NCI-H2196 (cell line): ENCODE data around the gene MAST3.

Source experiments
- DNase-seq: peaks from one replicate; lab custom pipeline; 2025; ENCODE audit not compliant: unreplicated experiment; lab: John Stamatoyannopoulos, UW

MAST3 gene

DNA sequence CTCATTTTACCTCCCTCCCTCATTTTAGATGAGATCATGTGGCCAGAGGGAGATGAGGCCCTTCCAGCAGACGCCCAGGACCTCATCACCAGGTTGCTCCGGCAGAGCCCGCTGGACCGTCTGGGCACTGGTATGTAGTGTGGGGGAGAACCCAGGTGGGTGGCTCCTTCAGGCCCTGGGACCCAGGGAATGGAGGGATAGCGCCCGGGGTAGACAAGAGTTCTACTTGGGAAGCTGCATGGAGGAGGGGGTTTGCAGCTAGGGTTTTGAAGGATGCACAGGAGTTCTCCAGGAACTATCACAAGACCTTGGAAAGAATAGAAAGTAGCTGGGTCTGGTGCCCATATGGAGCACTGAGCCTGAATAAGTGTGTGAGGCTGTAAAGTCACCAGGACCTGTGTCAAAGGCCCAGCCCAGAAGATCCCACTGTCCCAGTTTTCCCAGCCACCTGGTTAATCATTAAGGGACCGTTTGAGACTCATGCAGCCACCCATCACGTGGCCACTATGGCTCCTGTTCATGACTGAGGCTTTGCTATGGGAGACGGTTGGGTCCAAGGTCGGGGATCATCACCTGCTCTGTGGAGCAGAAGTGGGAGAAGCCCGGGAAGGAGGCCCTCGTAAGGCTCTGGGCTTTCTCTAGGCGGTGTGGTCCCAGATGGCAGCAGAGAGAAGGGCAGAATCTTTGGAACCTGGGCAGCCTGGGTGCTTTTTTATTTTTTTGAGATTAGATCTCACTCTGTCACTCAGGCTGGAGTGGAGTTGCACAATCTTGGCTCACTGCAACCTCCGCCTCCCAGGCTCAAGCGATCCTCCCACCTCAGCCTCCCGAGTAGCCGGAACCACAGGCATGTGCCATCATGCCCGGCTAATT, 38.4 kb downstream of the MAST3 start:
- no peak for DNase-seq

DNA sequence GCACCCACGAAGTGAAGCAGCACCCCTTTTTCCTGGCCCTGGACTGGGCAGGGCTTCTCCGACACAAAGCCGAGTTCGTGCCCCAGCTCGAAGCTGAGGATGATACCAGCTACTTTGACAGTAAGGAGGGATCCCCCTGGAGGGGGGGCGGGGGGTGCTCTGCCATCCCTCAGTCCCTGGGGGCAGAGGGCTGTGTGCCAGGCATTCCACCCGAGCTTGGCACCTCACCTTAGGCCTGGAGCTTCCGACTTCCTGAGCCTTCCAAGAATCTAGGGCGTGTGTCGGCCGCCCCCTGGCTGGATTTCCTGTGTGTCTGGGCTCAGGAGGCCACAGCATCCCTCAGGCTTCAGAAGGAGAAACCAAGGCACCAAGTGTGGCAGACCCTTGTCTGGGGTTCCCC, 39.7 kb downstream of the MAST3 start:
- DNase-seq: no peak

DNA sequence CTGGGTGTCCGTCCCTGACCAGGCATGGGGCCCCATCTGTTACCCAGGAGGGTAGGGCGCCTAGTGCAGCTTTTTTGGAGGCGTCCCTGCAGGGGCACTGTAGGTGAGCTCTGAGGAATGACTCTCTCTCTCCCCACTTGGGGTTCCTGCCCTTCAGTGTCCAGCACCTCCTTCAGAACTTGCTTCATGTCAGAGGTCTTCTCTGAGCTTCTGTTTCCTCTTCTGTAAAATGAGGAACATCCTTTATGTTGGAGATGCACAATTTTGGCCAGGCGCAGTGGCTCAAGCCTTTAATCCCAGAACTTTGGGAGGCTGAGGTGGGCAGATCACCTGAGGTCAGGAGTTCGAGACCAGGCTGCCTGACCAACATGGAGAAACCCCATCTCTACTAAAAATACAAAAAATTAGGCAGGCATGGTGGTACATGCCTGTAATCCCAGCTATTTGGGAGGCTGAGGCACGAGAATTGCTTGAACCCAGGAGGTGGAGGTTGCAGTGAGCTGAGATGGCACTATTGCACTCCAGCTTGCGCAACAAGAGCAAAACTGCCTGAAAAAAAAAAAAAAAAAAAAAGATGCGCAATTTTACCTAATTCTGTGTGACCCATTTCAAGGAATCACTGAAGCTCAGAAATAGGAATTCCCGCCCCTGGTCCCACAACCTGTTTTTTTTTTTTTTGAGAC, 40.2 kb downstream of the MAST3 start:
- no peak for DNase-seq

DNA sequence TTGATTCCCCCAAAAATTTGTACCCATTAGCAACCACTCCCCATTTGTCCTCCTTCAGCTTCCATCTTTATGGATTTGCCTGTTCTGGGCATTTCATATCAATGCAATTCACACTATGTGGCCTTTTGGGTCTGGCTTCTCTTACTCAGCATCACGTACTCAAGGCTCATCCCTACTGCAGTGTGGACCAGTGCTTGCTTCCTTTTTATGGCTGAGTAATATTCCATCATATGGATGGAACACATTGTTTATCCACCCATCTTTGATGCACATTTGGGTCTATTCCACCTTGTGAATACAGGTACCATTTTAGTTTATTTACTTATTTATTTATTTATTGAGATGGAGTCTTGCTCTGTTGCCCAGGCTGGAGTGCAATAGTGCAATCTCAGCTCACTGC, 42.9 kb downstream of the MAST3 start:
- DNase-seq: no peak

DNA sequence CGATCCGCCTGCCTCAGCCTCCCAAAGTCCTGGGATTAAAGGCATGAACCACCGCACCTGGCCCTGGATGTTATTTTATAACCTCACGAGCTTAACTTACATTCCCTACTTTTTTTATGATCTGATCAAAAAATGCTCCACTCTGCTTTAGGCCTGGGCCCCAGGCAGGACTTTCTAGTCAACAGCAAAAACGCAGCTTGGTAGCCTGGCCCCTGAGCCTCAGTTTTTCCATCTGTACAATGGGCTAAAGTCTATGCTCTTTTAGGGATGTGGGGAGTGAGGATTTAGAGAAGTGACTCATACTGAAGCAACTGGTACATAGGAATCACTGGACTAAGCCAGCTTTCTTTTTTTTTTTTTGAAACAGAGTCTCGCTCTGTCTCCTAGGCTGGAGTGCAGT, 43.5 kb downstream of the MAST3 start:
- no peak for DNase-seq

DNA sequence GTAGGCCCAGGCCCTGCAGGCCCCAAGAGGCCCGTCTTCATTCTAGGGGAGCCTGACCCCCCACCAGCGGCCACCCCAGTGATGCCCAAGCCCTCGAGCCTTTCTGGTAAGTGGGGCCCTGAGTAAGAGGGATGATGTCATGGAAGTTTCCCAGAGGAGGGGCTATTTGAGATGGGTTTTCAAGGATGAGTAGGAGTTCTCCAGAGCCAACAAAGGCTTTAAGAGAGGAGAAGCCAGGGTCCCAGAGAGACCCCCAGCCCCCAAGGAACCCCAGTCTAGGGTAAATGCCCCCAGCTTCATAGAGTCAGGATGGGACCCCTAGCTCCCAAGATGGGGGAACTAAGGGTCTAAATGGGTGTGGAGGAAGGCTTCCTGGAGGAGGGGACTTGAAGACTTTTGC, 46.3 kb downstream of the MAST3 start:
- no peak for DNase-seq

DNA sequence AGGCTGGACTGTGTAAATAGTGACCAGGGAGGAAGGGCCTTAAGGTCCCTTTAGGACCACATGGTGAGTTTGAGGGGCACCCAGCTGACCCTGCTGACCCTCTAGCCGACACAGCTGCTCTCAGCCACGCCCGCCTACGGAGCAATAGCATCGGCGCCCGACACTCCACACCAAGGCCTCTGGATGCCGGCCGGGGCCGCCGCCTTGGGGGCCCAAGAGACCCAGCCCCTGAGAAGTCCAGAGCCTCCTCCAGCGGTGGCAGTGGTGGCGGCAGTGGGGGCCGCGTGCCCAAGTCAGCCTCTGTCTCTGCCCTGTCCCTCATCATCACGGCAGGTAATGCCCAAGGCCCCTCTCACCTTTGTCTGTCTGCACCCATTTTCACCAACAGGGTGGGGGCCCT, 46.8 kb downstream of the MAST3 start:
- DNase-seq: no peak

DNA sequence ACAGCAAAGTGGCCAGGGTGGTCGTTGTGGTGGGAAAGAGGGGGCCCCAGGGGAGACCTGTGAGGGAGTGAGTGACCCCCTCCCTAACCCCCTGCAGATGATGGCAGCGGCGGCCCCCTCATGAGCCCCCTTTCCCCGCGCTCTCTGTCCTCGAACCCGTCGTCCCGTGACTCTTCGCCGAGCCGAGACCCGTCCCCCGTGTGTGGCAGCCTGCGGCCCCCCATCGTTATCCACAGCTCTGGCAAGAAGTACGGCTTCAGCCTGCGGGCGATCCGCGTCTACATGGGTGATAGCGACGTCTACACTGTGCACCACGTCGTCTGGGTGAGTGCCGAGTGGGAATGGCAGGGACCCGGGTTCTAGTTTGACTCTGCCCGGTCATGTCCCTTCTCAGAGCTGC, 47.3 kb downstream of the MAST3 start:
- DNase-seq: no peak

DNA sequence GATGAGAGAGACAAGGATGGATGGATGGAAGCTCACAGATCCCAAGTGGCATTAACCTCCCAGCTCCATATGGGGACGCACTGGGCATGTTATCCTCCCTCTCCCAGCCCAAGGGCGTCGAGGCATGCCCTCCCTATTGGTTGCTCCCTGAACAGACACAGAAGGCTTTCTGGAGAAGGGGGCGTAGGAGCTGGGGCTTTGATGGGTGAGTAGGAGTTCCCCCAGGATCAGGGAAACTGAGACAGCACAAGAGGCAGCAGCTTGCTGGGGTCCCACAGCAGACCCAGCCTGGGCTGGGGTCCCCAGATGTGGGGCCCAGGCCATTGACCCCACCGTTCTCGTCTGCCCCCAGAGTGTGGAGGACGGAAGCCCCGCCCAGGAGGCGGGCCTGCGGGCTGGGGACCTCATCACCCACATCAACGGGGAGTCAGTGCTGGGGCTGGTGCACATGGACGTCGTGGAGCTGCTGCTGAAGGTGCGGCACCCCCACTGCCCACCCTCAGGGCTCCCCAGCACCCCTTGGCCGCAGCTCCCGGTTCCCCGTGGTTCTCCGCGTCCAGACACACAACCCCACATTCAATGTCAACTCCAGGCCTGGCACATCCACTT, 47.9 kb downstream of the MAST3 start:
- no peak for DNase-seq

DNA sequence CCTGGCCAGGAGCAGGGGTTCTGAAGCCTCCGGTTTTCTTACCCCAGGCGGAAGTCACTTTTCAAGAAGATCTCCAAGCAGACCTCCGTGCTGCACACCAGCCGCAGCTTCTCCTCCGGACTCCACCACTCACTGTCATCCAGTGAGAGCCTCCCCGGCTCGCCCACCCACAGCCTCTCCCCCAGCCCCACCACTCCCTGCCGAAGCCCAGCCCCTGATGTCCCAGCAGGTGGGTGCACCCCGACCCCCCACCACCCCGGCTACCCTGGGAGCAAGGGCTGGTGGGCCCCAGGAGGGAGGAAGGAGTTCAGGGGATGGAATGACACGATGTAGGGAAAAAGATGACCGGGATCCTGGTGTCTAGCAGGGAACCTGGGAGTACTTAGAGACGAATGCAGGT, 49.8 kb downstream of the MAST3 start:
- DNase-seq: no peak

DNA sequence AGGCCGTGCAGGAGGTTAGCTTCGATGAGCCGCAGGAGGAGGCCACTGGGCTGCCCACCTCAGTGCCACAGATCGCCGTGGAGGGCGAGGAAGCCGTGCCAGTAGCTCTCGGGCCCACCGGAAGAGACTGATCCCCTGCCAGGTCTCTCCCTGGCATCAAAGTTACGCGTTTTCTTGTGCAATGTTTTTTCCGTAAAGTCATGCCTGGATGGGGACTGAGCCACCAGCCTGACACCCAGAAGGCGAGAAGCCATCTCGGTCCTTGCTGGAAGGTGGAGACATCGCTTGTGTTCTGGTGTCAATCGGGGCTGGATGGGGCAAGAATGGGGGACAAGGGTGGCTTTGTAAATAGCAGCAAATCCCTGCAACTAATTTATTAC, 52.0 kb downstream of the MAST3 start:
- no peak for DNase-seq

DNA sequence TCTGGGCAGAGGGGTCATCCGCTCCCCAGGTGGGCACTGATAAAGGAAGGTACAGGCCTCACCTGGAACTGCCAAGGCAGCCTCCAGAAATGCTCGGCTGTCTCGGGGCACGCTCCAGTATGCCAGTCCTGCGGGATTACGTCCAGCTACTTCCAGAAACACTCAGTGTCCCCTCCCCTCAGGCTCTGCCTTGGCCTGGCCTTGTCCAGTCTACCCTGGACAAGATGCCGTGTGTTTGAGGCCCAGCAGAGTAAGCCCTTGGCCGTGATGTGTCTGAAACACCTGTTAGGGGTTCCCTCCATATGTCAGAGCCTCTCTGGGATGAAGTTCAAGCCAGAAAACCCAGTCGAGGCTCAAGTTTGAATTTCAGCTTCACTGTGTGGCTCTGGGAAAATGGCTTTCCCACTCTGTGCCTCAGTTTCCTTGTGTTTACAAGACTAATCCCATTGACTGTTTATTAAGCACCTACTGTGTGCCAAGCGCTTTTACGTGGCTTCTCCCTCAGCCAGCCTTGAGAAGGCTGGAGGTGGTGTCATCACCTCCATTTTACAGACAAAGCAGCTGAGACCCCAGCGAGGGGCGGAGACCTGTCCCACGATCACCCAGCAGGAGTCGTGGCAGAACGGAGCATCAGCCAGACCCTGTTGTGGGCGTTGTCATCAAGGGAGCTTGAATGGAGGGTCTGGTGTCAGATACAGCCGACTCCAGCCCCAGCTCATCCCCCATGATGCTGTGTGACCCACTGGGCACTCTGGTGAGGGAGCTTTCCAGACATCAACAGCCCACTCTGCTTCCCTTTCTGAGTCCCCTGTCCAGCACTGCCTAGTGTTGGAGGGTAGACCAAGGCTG, 53.4 kb downstream of the MAST3 start:
- DNase-seq: no peak

DNA sequence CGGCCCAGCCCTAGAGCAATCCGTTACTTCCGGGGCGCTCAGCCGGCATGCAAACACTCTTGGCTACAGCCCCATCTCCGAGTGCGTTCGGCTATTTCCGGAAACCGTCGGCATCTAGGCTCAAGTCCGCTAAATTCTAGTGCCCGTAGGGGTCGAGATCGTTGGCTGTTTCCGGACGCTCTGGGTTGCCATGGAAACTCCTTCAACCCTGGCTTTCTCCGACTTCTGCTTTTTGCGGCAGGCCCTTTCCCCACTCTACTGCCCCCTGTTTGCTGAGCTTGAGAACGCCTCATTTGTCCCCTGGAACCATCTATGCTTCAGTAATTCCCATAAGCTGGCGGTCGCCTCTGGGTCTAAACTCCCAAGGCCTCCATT, 54.9 kb downstream of the MAST3 start:
- peak; percentile 97 for DNase-seq

DNA sequence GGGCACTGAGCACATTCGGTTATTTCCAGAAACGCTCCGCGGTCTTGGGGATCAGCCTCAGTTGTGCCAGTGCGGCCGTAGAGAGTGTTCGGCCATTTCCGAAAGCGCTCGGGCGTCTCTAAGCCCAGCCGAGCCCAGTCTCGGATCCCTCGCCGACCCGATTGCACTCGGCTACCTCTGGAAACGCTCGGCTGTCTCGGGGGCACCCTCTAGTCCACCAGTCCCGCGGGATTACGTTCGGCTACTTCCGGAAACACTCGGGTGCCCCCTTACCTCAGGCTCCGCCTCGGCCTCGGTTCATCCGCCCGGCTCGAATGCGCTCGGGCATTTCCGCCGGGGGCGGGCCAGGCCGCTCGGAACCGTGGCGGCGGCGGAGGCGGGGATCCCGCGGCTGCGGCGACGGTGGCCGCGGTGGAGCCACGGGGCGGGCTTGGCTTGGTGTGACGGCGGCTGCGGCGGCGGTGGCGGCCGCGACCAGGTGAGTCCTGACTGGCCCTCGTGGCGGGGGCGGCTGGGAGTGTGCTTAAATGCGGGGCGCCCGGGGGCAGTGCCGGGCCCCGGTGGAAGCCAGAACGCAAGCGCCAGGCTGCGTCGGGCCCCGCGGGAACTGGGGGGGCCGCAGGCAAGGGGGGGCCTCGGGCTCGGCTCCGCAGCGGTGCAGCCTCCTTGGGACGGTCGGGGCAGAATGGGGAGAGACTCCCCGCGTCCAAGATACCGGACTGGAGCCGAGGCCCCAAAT, 55.4 kb downstream of the MAST3 start, which contains the start of gene PIK3R2:
TSS of gene PIK3R2 (plus strand) at position 347 of the 739 bp plus-strand sequence. CDS start 2,717 bp downstream, outside the sequence.
- peak; percentile 100 for DNase-seq

DNA sequence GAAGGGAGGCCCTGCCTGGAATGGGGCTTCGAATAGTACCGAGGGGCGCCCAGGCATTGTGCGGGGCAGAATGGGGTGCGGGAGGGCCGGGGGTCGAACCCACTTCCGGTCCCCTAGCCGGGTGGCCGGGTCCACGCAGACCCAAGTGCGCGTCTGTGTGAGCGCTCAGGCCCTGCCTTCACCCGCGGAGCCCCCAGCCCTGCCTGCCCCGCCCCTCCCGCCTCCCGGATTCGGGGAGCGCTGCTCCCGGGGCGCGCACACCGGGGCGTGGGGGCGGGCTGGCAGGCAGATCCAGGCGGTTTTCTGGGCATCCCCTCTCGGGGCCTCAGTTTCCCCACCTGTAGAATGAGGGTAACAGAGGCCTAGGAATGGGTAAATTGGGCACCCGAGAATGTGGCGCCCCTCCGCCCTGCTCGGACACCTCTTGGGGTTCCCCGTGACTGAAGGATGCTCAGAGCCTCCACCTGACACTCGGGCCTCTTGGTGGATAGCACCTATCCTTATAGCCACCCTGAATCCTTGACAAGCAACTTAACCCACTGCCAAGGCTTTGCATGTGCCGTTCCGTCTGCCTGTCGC, 56.1 kb downstream of the MAST3 start:
- DNase-seq: no peak

DNA sequence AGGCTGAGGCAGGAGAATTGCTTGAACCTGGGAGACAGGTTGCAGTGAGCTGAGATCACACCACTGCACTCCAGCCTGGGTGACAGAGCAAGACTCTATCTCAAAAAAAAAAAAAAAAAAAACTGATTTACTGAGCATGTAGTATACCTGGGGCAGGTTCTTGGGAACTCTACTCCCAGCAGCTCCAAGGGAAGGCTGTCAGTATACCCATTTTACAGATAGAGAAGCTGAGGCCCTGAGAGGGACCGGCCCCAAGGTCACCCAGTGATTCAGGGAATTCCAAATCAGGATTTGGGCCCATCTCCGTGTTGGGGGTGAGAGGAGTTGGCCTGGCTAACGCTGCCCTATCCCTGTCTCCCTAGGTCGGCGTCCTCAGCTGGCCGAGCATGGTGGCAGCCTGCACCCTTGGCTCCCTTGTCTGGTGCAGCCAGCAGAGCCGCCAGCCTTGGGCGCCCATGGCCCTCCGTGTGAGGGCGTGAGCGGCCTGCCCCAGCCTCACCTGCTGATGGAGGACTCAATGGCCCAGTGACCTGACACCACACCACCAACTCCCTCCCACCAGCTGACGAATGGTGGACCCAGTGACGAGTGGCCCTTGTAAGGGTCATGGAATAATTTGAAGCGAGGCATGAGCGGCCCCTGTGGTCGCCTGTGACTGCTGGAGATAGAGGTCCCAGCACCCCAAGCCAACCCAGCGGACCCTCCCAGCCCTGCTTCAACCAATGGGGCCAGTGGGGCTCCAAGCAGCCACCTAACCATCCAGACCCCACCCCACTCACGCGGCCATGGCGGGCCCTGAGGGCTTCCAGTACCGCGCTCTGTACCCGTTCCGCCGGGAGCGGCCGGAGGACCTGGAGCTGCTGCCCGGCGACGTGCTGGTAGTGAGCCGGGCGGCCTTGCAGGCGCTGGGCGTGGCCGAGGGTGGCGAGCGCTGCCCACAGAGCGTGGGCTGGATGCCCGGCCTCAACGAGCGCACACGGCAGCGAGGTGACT, 57.8 kb downstream of the MAST3 start:
- no peak for DNase-seq

DNA sequence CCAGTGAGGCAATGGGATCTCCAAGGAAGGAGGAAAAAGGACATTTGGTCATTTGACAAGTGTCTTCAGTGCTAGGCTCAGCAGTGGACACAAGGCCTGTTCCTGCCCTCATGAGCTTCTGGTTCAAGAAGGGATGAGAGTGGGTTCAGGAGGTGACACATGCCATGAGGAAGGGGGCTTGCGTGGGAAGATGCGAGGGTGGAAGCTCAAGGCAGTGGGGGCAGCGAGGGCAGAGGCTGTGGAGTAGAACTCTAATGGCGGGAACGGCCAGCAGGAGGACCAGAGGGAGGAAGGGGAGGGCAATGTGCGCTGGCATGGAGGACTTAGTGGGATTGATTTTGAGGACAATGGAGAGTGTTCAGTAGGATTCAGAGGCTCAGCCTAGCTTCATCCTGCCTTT, 58.7 kb downstream of the MAST3 start:
- no peak for DNase-seq

DNA sequence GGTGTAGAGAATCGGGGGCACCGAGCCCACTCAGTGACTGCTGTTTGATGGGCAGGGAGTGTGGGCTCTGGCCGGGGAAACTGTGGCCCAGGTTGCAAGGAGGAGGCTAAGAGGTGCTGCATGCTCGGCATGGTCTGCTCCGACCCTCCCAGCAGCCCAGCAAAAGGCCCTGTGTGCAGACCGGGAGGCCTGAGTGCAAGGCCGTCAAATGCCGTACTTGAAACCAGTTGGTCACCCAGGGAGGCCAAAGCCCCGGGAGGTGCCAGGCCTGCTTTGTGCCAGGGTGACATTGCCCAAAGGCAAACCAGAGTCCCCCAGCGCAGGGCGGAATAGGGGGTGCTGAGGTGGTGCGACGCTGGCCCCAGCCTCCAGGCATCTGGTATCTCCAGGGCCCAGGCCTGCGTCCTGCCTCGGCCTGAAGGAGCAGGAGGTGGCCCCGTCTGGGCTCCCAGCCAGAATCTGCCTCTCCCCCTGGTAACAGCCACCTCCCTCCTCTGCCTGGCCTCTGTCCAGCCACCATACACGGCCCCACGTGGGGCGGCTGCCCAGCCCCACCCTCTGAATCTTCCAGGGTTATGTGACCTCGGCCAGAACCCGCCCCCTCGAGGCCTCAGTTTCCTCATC, 59.4 kb downstream of the MAST3 start:
- DNase-seq: peak; percentile 98
